ENCODE results near the gene ING2.
"Not testable (repeated sequence)": the region's sequence is repeated elsewhere in the genome, so short reads cannot be mapped to it uniquely, and the experiment has no call there.

ING2 gene

GRCh38 chr4:183546376-183546775 is 41.5 kb downstream of the ING2 start:
- DNase-seq = no peak

- no peak for DNase-seq
Observed at GRCh38 chr4:183548306-183548705, 43.4 kb downstream of the ING2 start.

DNA sequence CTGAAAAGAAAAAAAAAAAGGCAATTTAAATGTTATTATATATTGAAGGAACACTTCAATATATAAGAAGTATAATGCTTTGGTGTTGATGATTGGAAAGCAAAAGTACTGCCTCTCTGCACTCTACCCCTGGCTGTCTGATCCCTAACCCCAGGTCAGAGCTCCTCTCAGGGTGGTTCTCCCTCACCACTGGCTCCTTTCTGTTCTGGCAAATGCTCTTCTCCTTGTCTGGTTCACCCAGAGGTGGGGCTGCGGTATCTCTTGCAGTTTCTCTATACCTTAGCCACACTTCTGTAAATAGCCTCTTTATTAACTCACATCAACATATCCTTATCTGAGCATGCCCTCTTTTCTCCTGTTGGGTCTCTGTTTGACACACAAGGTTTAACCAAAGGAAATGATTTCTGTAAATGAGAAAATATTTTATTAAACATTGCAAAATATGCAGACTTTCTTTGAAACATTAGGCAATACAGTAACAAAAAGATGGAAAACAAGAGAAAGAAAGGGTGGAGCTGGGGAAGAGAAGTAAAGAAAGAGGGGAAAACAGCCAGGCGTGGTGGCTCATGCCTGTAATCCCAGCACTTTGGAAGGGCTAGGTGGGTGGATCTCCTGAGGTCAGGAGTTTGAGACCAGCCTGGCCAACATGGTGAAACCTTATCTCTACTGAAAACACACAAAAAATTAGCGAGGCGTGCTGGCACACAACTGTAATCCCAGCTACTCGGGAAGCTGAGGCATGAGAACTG is 45.7 kb downstream of the ING2 start:
- DNase-seq = no peak

DNA sequence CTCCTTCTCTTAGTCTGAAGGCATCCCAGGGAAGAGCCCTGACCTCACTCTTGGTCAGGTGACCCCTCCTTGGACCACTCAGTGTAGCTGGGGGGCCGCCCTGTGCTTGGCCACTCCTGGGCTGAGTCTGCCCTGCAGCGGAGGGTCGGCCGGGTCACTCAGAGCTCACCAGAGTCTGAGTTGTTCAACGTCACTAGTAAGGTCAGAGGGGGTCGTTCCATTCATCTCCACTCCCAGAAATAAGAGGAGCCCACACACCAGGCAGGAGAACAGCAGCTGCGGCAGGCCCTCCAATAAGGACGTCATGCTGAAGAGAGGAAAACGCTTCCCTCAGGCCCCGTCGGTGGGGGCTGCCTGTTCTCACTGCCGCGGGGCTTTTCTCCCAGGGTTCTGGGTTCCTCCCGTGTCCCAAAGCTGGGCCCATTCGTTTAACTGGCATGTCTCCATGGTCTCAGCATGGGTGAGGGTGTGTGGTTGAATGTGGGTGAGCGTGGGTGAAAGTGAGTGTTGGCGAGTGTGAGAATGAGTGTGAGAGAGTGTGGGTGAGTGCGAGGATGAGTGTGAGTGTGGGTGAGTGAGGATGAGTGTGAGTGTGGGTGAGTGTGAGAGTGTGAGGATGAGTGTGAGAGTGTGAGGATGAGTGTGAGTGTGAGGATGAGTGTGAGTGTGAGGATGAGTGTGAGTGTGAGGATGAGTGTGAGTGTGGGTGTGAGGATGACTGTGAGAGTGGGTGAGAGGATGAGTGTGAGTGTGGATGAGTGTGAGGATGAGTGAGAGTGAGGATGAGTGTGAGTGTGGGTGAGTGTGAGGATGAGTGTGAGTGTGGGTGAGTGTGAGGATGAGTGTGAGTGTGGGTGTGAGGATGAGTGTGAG is 47.7 kb downstream of the ING2 start:
- DNase-seq = no peak

DNA sequence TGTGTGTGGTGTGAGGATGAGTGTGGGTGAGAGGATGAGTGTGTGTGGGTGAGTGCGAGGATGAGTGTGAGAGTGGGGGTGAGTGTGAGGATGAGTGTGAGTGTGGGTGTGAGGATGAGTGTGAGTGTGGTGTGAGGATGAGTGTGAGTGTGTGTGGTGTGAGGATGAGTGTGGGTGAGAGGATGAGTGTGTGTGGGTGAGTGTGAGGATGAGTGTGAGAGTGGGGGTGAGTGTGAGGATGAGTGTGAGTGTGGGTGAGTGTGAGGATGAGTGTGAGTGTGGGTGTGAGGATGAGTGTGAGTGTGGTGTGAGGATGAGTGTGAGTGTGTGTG is 48.3 kb downstream of the ING2 start:
- DNase-seq = not testable (repeated sequence)

DNA sequence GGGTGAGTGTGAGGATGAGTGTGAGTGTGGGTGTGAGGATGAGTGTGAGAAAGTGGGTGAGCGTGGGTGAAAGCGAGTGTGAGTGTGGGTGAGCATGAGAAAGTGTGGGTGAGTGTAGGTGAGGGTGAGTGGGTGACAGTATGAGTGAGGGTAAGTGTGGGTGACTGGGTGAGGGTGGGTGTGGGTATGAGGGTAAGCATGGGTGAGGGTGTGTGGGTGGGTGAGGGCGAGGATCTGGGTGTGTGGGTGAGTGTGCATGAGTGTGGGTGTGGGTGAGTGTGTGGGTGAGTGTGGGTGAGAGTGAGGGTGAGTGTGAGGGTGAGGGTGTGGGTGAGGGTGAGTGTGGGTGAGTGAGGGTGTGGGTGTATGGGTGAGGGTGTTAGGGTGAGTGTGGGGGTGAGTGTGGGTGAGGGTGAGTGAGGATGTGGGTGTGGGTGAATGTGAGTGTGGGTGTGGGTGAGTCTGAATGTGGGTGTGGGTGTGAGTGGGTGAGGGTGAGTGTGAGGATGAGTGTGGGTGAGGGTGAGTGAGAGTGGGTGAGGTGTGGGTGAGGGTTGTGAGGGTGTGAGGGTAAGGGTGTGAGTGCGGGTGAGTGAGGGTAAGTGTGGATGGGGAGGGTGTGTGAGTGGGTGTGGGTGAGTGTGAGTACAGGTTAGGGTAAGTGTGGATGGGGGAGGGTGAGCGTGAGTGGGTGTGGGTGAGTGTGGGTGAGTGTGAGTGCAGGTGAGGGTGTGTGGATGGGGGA is 48.9 kb downstream of the ING2 start:
- DNase-seq = no peak

DNA sequence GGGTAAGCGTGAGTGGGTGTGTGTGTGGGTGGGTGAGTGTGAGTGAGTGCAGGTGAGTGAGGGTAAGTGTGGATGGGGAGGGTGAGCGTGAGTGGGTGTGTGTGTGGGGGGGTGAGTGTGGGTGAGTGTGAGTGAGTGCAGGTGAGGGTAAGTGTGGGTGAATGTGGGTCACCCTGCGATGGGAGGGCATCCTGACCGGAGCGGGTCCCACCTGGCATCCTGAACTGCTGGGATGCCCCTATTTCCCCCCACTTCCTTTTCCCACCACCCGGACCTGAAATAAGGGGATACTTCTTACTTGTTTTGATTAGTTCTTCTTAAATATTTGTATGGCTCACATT is 49.5 kb downstream of the ING2 start:
- DNase-seq = no peak

DNA sequence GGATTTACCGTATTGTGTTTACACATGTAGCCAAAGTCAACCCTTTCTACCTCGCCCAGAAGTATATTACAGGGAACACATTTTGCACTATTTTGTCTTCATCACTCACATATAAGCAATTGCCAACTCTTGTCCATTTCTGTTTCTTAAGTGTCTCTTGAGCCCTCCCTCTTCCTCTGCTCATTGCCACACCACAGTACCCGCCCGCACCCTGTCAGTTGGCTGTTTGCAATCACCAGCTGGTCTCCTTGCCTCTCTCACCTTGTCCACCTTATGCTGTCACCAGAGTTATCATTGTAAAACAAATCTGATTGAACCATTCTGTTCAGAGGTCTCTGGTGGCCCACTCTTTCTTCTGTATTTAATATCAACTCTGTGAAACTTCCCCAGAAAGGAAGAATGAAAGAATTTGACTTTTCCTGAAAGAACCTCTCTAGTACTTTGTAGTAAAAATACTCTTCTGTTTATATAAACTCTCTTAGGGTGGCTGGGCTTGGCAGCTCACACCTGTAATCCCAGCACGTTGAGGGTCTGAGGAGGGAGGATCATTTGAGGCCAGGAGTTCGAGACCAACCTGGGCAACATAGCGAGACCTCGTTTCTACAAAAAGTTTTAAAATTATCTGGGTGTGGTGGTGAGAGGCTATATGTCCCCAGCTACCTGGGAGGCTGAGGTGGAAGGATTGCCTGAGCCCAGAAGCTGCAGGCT is 50.2 kb downstream of the ING2 start:
- no peak for DNase-seq

DNA sequence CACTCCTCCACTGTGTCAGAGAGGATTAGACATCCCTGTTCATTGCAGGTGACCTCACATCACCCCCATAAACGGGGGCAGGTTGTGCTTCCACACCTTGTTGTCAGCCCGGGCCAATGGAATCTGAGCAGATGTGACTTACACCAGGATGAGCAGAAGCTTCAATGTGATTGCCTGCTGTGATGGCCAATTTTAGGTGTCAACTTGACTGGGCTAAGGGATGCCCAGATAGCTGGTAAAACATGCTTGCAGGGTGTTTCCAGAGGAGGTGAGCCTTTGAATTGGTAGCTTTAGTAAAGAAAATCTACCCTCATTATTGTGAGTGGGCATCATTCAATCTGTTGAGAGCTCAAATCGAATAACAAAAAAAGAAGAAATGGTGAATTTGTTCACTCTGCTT is 52.1 kb downstream of the ING2 start:
- DNase-seq = no peak

- DNase-seq = no peak
Observed at GRCh38 chr4:183557611-183558010, 52.8 kb downstream of the ING2 start.

DNA sequence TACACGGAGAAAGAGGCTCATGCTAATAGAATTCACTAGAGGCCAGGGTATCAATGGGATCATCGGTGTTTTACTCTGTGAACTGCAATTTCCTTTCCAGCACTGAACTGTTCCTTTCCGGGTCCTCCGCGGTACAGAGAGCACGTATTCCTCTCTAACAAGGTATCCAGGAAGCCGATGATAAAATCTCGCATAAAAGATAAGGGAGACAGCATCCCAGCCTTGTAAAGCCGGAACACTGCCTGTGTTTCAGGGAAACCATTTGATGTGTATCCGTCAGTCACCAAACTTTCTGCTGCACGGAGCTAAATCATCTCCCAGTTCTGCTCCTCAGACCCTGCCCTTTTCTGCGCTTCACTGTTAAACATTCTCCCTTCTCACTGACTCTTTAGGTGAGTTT is 54.0 kb downstream of the ING2 start:
- DNase-seq = no peak

GRCh38 chr4:183561905-183562304 is 57.0 kb downstream of the ING2 start:
- no peak for DNase-seq
